Heart right ventricle (tissue), 16 donors: ENCODE results near the gene PCSK5. TPM values are rescaled to one million over a fixed set of nuclear protein-coding genes. Genes with fewer than 3 reads are reported as not detected.

Experiments
- ATAC-seq, 8 donors: fragments of 200-7000 bp; cut with Tn5 transposase; one replicate each; pipeline ENCODE4 v1.9.1; 2020; ENCODE audit warnings: mild to moderate bottlenecking in 8 of 8, moderate library complexity in 8 of 8, moderate number of reproducible peaks in 1 of 8
- DNase-seq, 2 donors: peaks; one replicate each; pipeline ENCODE4 v3.0.0-alpha.2; 2020
- H3K27ac ChIP-seq, 10 donors: fragments of 200-600 bp; sonication (generic) in 2 of 10; one replicate each; pipeline versions ENCODE4 v1.5.0 to v1.8.0; 2020 to 2022; ENCODE audit warnings: mild to moderate bottlenecking in 3 of 10
- H3K27me3 ChIP-seq, 7 donors: fragments of 200-600 bp; one replicate each; pipeline ENCODE4 v1.8.0; 2021 to 2022; ENCODE audit warnings: mild to moderate bottlenecking in 2 of 7
- H3K36me3 ChIP-seq, 9 donors: fragments of 200-600 bp; sonication (generic) in 1 of 9; one replicate each; pipeline versions ENCODE4 v1.5.0 to v1.8.0; 2020 to 2022; ENCODE audit warnings: mild to moderate bottlenecking in 2 of 9
- H3K4me1 ChIP-seq, 9 donors: fragments of 200-600 bp; sonication (generic) in 1 of 9; one replicate each; pipeline versions ENCODE4 v1.5.0 to v1.8.0; 2020 to 2022; ENCODE audit warnings: mild to moderate bottlenecking in 4 of 9
- H3K4me3 ChIP-seq, 10 donors: fragments of 200-600 bp; sonication (generic) in 2 of 10; one replicate each; pipeline versions ENCODE4 v1.5.0 to v1.8.0; 2020 to 2022; ENCODE audit warnings: mild to moderate bottlenecking in 7 of 10, moderate library complexity in 2 of 10
- H3K9me3 ChIP-seq, 11 donors: fragments of 200-600 bp in 10 of 11; sonication (generic) in 2 of 11; one replicate each; pipeline versions ENCODE4 v1.5.0 to v1.8.0; 2013 to 2022; ENCODE audit warnings: mild to moderate bottlenecking in 2 of 11, control low read depth in 1 of 11, moderate library complexity in 1 of 11
- WGBS, 2 donors: extraction: QIAGEN DNeasy Blood & Tissue Kit; methylation state at CpG; one replicate each; pipeline ENCODE4 v1.1.7; 2013; ENCODE audit warnings: inconsistent platforms in 1 of 2; 5-methylcytosine and 5-hydroxymethylcytosine counted together
- intact Hi-C, 10 donors: fragments of 100-400 bp; cut with DNase I; formaldehyde crosslinking; loops; one replicate each; pipeline versions ENCODE4 v1.11.1 to v1.14.2; 2022
- polyA plus RNA-seq, 2 donors: library from polyadenylated mRNA; stranded (reverse); fragments of 200-250 nt; gene quantifications; one replicate each; pipeline ENCODE4 v1.2.3, GENCODE V29; 2013
- total RNA-seq, 10 donors: library from RNA; stranded (reverse); fragmentation: NEBNext Ultra II Directional in 3 of 10; extraction: Animal tissue kit (Norgen Biotek cat#: 25700) in 3 of 10; gene quantifications; one replicate each; pipeline versions ENCODE4 v1.2.1 to v1.2.4, GENCODE V29; 2021 to 2023
- TF ChIP-seq, protein P1 (sequence below), 9 donors: fragments of 200-600 bp; sonication (generic) in 2 of 9; IDR thresholded peaks; one replicate each; pipeline versions ENCODE4 v1.5.0 to v1.8.0; 2021 to 2022; ENCODE audit warnings: antibody characterized with exemption in 9 of 9, mild to moderate bottlenecking in 5 of 9, moderate library complexity in 1 of 9
- donor health status: Arrhythmogenic right ventricular cardiomyopathy.
- donor health status: ischemic (EF 13 %, LVEDD 7.1; RV severe dilation, severe dysfunction).
- donor health status: healthy with polysubstance abuse.
- donor health status: DM: no; HTN: yes; CAD: no.
- donor health status: DM: no; HTN: no; CAD: no.
- donor health status: ischemic (EF 25% LVEDD 6.9; RV normal size, moderate dysfunction).
- donor health status: ischemic (EF 25% LVEDD 5.7; RV mildly dilated, moderate dysfunction).
- donor health status: healthy.
- donor health status: DM: yes; HTN: yes; CAD: no.
- donor health status: Ischemic cardiomyopathy.
- donor health status: ischemic (EF 35%, LVEDD 5.7; RV mildly dilated, moderate dysfunction).
- donor health status: nonischemic (EF 11% LVEDD 7.7; RV severe dilation, severe dysfunction).
- donor health status: DM: yes; HTN: yes; CAD: no.
- donor health status: PGD.
- donor health status: ischemic (EF 29% LVEDD 5.4; RV normal size, mild dysfunction).
- donor health status: nonischemic (EF 23%, LVEDD 6.1; RV moderate dilation, normal function).

PCSK5 gene
- total and polyA plus RNA-seq, 12 donors, result 1.8 to 8.3 (median 5.7) TPM

DNA sequence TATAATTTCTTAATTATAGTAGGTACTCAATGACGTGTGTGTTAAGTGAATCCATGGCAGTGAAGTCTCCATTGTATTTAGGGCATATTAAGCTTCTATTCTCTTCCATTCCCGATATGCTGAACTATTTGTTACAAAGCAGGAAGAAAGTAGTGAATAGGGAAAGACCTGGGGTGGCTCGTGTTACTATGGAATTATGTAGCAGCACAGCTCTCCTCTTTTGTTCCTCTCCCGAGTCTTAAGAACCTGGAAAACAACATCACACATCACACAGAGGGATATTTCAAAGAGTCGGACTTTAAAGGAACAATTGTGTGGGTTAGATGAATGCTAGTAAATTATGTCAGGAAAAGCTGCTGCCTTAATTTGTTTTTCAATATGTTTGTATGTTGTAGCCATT lies 131.8 kb downstream of the PCSK5 start:
- Histone ChIP-seq H3K4me1 (no peaks in the 10 kb centered on the region), H3K27me3 (no peaks in the 10 kb centered on the region), H3K4me3 (no peak overlapping the region), H3K27ac (no peak overlapping the region), H3K9me3 (no peaks in the 10 kb centered on the region), H3K36me3 (peaks cover 0 to 36% (median 0%) of the 10 kb centered on the region in 9 donors)
- intact Hi-C loops, result no loop called here
- ATAC-seq (no peak), DNase-seq (no peak)
- TF ChIP-seq, protein P1, sequence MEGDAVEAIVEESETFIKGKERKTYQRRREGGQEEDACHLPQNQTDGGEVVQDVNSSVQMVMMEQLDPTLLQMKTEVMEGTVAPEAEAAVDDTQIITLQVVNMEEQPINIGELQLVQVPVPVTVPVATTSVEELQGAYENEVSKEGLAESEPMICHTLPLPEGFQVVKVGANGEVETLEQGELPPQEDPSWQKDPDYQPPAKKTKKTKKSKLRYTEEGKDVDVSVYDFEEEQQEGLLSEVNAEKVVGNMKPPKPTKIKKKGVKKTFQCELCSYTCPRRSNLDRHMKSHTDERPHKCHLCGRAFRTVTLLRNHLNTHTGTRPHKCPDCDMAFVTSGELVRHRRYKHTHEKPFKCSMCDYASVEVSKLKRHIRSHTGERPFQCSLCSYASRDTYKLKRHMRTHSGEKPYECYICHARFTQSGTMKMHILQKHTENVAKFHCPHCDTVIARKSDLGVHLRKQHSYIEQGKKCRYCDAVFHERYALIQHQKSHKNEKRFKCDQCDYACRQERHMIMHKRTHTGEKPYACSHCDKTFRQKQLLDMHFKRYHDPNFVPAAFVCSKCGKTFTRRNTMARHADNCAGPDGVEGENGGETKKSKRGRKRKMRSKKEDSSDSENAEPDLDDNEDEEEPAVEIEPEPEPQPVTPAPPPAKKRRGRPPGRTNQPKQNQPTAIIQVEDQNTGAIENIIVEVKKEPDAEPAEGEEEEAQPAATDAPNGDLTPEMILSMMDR (IDR thresholded peaks at IDR 0.05), result no peak
- 88 to 92% methylated on average over 5 of the region's 5 CpGs for WGBS, 2 donors

- TF ChIP-seq, protein P1 (IDR thresholded peaks at IDR 0.05), result no peak
- no peaks in the 10 kb centered on the region for H3K4me1 ChIP-seq
- 75 to 78% methylated on average over 7 of the region's 7 CpGs for WGBS, 2 donors
- peaks cover 0 to 39% (median 0%) of the 10 kb centered on the region in 9 donors for H3K36me3 ChIP-seq
- no peak overlapping the region for H3K27ac ChIP-seq
- H3K27me3 ChIP-seq, result no peaks in the 10 kb centered on the region
- intact Hi-C loops, result no loop called here
- H3K9me3 ChIP-seq, result no peaks in the 10 kb centered on the region
- no peak for ATAC-seq
- DNase-seq, result no peak
- no peak overlapping the region for H3K4me3 ChIP-seq
Observed at GRCh38 chr9:76023715-76024195, 133.3 kb downstream of the PCSK5 start.

DNA sequence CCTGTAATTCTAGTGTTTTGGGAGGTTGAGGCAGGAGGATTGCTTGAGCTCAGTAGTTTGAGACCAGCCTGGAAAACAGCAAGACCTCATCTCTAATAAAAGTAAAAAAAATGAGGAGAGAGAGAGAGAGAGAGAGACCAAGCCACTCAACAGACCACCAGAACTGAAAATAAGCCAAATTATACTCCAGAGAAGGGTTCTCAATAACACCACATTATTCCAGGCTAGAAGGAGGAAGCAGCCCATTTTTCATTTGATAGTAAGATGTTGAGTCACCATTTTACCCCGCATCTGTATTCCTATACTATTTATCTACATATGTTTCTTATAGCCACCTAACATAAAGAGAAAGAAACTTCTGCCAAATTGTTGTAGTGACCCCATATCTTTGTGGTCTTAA lies 134.8 kb downstream of the PCSK5 start:
- TF ChIP-seq, protein P1 (IDR thresholded peaks at IDR 0.05), result no peak
- H3K9me3 ChIP-seq, result no peaks in the 10 kb centered on the region
- peaks cover 0 to 55% (median 0%) of the 10 kb centered on the region in 9 donors for H3K36me3 ChIP-seq
- 87 to 93% methylated on average over 1 of the region's 1 CpG for WGBS, 2 donors
- ATAC-seq (no peak), DNase-seq (no peak)
- no peak overlapping the region for H3K27ac ChIP-seq
- no peak overlapping the region for H3K4me3 ChIP-seq
- no peaks in the 10 kb centered on the region for H3K4me1 ChIP-seq
- intact Hi-C loops, result no loop called here
- H3K27me3 ChIP-seq, result no peaks in the 10 kb centered on the region

DNA sequence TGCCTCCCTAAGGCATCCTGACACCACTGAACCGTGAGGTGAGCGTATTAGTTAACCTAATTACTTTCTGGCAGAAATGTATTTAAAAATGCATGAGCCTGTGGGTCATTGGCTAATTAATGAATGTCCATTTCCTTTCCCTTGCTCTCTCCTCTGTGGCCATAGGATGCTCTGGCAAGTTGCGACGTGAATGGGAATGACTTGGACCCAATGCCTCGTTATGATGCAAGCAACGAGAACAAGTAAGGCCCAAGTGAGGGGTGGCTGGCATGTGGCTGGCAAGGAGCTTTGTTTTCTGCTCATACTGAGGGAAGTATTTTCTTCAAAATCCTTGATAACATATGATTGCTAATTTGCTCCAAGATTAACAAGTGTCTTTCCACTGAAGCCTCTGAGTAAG lies 136.3 kb downstream of the PCSK5 start:
- no peak for ATAC-seq
- intact Hi-C loops, result no loop called here
- H3K4me1 ChIP-seq, result no peaks in the 10 kb centered on the region
- WGBS, 2 donors, result 95 to 98% methylated on average over 6 of the region's 6 CpGs
- no peaks in the 10 kb centered on the region for H3K9me3 ChIP-seq
- H3K27ac ChIP-seq, result no peak overlapping the region
- no peaks in the 10 kb centered on the region for H3K27me3 ChIP-seq
- no peak overlapping the region for H3K4me3 ChIP-seq
- H3K36me3 ChIP-seq, result peaks cover 0 to 68% (median 3%) of the 10 kb centered on the region in 9 donors
- TF ChIP-seq, protein P1 (IDR thresholded peaks at IDR 0.05), result no peak
- no peak for DNase-seq
